Measurements from ENCODE around the gene ATG5.

GRCh38 chr6:106135911-106136571 lies 189.5 kb downstream of the ATG5 start:
- no peak for TF ChIP-seq CTCF (IDR thresholded peaks at IDR 0.05)
- no peak for TF ChIP-seq TCF7L2 (IDR thresholded peaks at IDR 0.05; ENCODE audit: low read depth, low read length)
- TF ChIP-seq POLR2AphosphoS5 (IDR thresholded peaks at IDR 0.05; ENCODE audit: low read depth, low read length): no peak

Measured in Panc1 (cell line).